ENCODE data around the gene TYRO3. TPM values are rescaled to one million over a fixed set of nuclear protein-coding genes. Genes with fewer than 3 reads are reported as not detected.

The TYRO3 gene
- total and polyA plus RNA-seq, 2 of the 13 experiments (the other 11 are each of a cell fraction or from before 2014, with no cell fraction given), result 24.0 to 43.6 TPM

DNA sequence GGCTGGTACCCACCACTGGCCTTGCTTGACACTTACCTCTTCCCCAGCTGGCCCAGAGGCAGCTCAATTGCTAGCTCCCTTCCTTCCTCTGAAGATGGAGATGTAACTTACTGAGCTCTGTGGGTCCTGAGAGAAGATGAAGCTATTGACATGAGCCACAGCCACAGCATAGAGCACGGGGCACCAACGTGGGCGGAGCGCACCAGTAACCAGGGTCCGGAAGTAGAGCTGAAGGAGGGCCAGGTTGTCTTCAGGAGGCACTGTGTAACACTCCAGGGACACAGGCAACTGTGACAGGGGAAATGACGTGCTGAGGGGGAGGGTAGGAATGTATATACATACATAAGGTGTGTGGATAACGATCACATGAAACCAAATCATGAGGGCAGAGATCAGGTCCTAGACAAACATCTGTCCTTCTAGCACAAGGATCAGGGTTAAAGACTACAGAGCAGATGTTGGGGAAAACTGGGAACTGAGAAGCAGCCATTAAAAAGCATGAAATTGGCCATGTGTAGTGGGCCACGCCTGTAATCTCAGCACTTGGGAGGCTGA is 41.0 kb upstream of the TYRO3 start (continued):
- no peak for TF ChIP-seq ZNF530 (CRISPR knock-in tag; IDR thresholded peaks at IDR 0.05; ENCODE audit: low read depth)
- no peak for TF ChIP-seq BORCS8-MEF2B (CRISPR knock-in tag; IDR thresholded peaks at IDR 0.05)
- TF ChIP-seq RFX1 (IDR thresholded peaks at IDR 0.05), result no peak
- peak; percentile 50; the same call in 1 of the 2 replicates for TF ChIP-seq CREM (IDR thresholded peaks at IDR 0.05)
- TF ChIP-seq CREM (CRISPR knock-in tag; IDR thresholded peaks at IDR 0.05), result no peak
- TF ChIP-seq, protein P1, sequence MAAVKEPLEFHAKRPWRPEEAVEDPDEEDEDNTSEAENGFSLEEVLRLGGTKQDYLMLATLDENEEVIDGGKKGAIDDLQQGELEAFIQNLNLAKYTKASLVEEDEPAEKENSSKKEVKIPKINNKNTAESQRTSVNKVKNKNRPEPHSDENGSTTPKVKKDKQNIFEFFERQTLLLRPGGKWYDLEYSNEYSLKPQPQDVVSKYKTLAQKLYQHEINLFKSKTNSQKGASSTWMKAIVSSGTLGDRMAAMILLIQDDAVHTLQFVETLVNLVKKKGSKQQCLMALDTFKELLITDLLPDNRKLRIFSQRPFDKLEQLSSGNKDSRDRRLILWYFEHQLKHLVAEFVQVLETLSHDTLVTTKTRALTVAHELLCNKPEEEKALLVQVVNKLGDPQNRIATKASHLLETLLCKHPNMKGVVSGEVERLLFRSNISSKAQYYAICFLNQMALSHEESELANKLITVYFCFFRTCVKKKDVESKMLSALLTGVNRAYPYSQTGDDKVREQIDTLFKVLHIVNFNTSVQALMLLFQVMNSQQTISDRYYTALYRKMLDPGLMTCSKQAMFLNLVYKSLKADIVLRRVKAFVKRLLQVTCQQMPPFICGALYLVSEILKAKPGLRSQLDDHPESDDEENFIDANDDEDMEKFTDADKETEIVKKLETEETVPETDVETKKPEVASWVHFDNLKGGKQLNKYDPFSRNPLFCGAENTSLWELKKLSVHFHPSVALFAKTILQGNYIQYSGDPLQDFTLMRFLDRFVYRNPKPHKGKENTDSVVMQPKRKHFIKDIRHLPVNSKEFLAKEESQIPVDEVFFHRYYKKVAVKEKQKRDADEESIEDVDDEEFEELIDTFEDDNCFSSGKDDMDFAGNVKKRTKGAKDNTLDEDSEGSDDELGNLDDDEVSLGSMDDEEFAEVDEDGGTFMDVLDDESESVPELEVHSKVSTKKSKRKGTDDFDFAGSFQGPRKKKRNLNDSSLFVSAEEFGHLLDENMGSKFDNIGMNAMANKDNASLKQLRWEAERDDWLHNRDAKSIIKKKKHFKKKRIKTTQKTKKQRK (IDR thresholded peaks at IDR 0.05; ENCODE audit: low read length), result no peak
- no peak for TF ChIP-seq KDM1A (CRISPR knock-in tag; IDR thresholded peaks at IDR 0.05)
- no peak for TF ChIP-seq ZNF766 (CRISPR knock-in tag; IDR thresholded peaks at IDR 0.05; ENCODE audit: borderline replicate concordance)
- TF ChIP-seq, protein P2, sequence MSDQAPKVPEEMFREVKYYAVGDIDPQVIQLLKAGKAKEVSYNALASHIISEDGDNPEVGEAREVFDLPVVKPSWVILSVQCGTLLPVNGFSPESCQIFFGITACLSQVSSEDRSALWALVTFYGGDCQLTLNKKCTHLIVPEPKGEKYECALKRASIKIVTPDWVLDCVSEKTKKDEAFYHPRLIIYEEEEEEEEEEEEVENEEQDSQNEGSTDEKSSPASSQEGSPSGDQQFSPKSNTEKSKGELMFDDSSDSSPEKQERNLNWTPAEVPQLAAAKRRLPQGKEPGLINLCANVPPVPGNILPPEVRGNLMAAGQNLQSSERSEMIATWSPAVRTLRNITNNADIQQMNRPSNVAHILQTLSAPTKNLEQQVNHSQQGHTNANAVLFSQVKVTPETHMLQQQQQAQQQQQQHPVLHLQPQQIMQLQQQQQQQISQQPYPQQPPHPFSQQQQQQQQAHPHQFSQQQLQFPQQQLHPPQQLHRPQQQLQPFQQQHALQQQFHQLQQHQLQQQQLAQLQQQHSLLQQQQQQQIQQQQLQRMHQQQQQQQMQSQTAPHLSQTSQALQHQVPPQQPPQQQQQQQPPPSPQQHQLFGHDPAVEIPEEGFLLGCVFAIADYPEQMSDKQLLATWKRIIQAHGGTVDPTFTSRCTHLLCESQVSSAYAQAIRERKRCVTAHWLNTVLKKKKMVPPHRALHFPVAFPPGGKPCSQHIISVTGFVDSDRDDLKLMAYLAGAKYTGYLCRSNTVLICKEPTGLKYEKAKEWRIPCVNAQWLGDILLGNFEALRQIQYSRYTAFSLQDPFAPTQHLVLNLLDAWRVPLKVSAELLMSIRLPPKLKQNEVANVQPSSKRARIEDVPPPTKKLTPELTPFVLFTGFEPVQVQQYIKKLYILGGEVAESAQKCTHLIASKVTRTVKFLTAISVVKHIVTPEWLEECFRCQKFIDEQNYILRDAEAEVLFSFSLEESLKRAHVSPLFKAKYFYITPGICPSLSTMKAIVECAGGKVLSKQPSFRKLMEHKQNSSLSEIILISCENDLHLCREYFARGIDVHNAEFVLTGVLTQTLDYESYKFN (CRISPR knock-in tag; conservative IDR thresholded peaks at IDR 0.05), result peak; percentile 74
- no peak for TF ChIP-seq ZNF335 (CRISPR knock-in tag; IDR thresholded peaks at IDR 0.05)
- no peak for TF ChIP-seq ZNF124 (CRISPR knock-in tag; IDR thresholded peaks at IDR 0.05)
- no peak for TF ChIP-seq HIVEP1 (CRISPR knock-in tag; IDR thresholded peaks at IDR 0.05)

Data from HepG2 (cell line).